GM18508 (cell line): ENCODE measurements around the gene PBX3.

ENCODE experiments used
- ATAC-seq: cut with Tn5 transposase; IDR thresholded peaks from one replicate; pipeline ENCODE4 v1.9.1; 2021; ENCODE audit warnings: moderate number of reproducible peaks; ENCODE audit not compliant: insufficient read depth, unreplicated experiment

PBX3 gene

GRCh38 chr9:125747053-125747764, at the start of gene PBX3:
Gene PBX3 (plus strand): TSS chr9:125747373.
- ATAC-seq = no peak

GRCh38 chr9:125699870-125700269, 47.3 kb upstream of the PBX3 start:
- no peak for ATAC-seq

- ATAC-seq = peak; percentile 52
Measured at GRCh38 chr9:125700791-125701190, 46.4 kb upstream of the PBX3 start.

- no peak for ATAC-seq
Measured at GRCh38 chr9:125701351-125701750, 45.8 kb upstream of the PBX3 start.

- no peak for ATAC-seq
Measured at GRCh38 chr9:125703662-125704061, 43.5 kb upstream of the PBX3 start.

- no peak for ATAC-seq
Measured at GRCh38 chr9:125705893-125706292, 41.3 kb upstream of the PBX3 start.

- ATAC-seq = peak; percentile 55
Measured at GRCh38 chr9:125706651-125707471, 40.3 kb upstream of the PBX3 start, which contains the start of gene MAPKAP1. Gene MAPKAP1 (minus strand): TSS chr9:125707208. CDS start chr9:125672574, 34,634 bp downstream.

GRCh38 chr9:125707472-125707804, 39.7 kb upstream of the PBX3 start:
- ATAC-seq = no peak

GRCh38 chr9:125726456-125727132, 20.6 kb upstream of the PBX3 start:
- ATAC-seq = no peak

GRCh38 chr9:125730168-125730567, 17.0 kb upstream of the PBX3 start:
- no peak for ATAC-seq

- no peak for ATAC-seq
Measured at GRCh38 chr9:125732562-125732961, 14.6 kb upstream of the PBX3 start.

- no peak for ATAC-seq
Measured at GRCh38 chr9:125739436-125739835, 7.7 kb upstream of the PBX3 start.

GRCh38 chr9:125742657-125743056, 4.5 kb upstream of the PBX3 start:
- ATAC-seq = no peak

- no peak for ATAC-seq
Measured at GRCh38 chr9:125743682-125744428, 3.3 kb upstream of the PBX3 start.

GRCh38 chr9:125744616-125745015, 2.6 kb upstream of the PBX3 start:
- ATAC-seq = no peak

GRCh38 chr9:125745018-125745417, 2.2 kb upstream of the PBX3 start:
- ATAC-seq = no peak

- ATAC-seq = no peak
Measured at GRCh38 chr9:125745682-125746016, 1.5 kb upstream of the PBX3 start.

- peak; percentile 58 for ATAC-seq
Measured at GRCh38 chr9:125746017-125746773, 978 bp upstream of the PBX3 start.

- no peak for ATAC-seq
Measured at GRCh38 chr9:125746774-125747052, 460 bp upstream of the PBX3 start.
